Measurements from ENCODE around the gene ATF4. TPM values are rescaled to one million over a fixed set of nuclear protein-coding genes. Genes with fewer than 3 reads are reported as not detected.
A peak's percentile ranks its signal among the peaks of the same experiment; 100 is the strongest.

Gene ATF4
- total RNA-seq, 1 donor from 2014 or later = 246 TPM

DNA sequence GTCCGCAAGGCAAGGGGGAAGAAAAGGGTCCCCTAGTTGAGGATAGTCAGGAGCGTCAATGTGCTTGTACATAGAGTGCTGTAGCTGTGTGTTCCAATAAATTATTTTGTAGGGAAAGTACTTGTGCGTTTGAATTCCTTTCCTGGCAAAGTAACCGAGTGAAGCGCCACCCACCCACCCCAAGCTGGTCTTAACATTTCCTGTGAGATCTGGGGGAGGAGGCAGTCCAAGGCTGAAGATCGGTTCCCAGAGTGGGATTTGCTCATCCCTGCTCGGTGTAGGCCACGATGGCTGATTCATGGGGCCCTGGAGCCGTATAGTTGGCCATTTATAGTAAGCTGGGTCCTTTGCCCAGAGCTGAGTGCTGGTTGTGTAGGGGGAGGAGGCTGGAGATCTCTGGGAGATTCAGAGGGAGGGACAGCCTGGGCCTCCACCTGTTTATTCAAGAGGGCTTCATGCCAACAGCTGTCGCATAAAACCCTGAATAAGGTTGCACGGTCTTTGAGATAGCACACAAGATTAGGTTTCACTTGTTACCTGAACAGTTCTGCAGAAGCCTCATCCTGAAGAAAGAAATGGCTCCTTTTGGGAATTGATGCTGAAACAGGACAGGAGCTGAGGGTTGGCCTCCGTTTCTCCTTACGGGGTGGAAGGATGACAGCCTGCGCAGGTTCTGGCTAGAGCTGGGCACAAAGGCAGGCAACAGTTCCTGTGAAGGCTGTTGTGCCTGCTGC, 2.4 kb downstream of the ATF4 start:
- TF ChIP-seq, protein P1, sequence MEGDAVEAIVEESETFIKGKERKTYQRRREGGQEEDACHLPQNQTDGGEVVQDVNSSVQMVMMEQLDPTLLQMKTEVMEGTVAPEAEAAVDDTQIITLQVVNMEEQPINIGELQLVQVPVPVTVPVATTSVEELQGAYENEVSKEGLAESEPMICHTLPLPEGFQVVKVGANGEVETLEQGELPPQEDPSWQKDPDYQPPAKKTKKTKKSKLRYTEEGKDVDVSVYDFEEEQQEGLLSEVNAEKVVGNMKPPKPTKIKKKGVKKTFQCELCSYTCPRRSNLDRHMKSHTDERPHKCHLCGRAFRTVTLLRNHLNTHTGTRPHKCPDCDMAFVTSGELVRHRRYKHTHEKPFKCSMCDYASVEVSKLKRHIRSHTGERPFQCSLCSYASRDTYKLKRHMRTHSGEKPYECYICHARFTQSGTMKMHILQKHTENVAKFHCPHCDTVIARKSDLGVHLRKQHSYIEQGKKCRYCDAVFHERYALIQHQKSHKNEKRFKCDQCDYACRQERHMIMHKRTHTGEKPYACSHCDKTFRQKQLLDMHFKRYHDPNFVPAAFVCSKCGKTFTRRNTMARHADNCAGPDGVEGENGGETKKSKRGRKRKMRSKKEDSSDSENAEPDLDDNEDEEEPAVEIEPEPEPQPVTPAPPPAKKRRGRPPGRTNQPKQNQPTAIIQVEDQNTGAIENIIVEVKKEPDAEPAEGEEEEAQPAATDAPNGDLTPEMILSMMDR (IDR thresholded peaks at IDR 0.05) = no peak
- no peak for TF ChIP-seq POLR2A (IDR thresholded peaks at IDR 0.05)
- TF ChIP-seq POLR2AphosphoS5 (IDR thresholded peaks at IDR 0.05; ENCODE audit: insufficient read depth in 1 of 2, low read depth in 1 of 2) = no peak
- Histone ChIP-seq H3K9me3 (no peaks in the 10 kb centered on the region), H3K36me3 (peaks cover 0 to 32% of the 10 kb centered on the region in 2 donors), H3K27me3 (no peaks in the 10 kb centered on the region), H3K27ac (peak overlapping the region; percentile 99), H3K4me1 (peaks cover 72% of the 10 kb centered on the region), H3K4me3 (peak overlapping the region; percentile 87 to 97)
- no peak for DNase-seq (ENCODE audit: extremely low spot score in 2 of 2)
- intact Hi-C loops (cut with DNase I) = loop anchor here (10.0 kb wide), 1 partner anchor 348 kb away; no protein-coding TSS in a partner anchor

DNA sequence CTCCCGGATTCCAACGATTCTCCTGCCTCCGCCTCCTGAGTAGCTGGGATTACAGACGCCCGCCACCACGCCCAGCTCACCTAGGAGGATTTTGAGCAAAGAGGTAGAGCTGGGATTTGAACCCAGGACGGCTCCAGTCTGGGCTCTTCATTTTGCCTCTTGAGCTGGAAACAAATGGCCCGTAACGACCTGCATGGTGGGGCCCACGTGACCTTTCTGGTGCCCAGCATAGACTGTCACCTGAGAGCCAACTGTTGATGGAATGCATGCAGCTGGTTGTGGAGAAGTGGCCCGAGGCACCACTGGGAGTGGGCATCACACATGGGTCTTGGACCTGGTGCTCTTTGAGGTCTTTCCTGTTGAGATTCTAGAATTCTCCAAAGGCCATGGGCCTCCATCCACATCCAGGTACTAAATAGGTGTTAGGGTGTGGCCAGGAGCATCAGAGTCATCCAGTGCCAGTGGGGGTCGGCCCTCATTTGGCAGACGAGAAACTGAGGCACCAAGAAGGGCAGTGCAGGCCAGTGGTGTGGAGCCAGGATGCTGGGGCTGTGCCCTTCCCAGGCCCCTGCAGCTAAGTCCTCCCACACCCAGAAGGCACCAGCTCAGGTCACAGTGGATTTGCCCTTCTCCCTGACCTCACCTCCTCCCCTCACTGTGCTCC, 3.9 kb downstream of the ATF4 start:
- TF ChIP-seq POLR2A (IDR thresholded peaks at IDR 0.05) = no peak
- TF ChIP-seq POLR2AphosphoS5 (IDR thresholded peaks at IDR 0.05; ENCODE audit: insufficient read depth in 1 of 2, low read depth in 1 of 2) = no peak
- TF ChIP-seq, protein P1 (IDR thresholded peaks at IDR 0.05) = no peak
- Histone ChIP-seq H3K9me3 (no peaks in the 10 kb centered on the region), H3K27ac (peak overlapping the region; percentile 99), H3K36me3 (peaks cover 0 to 32% of the 10 kb centered on the region in 2 donors), H3K27me3 (no peaks in the 10 kb centered on the region), H3K4me3 (peak overlapping the region; percentile 8 to 87), H3K4me1 (peaks cover 80% of the 10 kb centered on the region)
- no peak for DNase-seq (ENCODE audit: extremely low spot score in 2 of 2)
- intact Hi-C loops (cut with DNase I) = loop anchor here (10.0 kb wide), 1 partner anchor 349 kb away; no protein-coding TSS in a partner anchor

DNA sequence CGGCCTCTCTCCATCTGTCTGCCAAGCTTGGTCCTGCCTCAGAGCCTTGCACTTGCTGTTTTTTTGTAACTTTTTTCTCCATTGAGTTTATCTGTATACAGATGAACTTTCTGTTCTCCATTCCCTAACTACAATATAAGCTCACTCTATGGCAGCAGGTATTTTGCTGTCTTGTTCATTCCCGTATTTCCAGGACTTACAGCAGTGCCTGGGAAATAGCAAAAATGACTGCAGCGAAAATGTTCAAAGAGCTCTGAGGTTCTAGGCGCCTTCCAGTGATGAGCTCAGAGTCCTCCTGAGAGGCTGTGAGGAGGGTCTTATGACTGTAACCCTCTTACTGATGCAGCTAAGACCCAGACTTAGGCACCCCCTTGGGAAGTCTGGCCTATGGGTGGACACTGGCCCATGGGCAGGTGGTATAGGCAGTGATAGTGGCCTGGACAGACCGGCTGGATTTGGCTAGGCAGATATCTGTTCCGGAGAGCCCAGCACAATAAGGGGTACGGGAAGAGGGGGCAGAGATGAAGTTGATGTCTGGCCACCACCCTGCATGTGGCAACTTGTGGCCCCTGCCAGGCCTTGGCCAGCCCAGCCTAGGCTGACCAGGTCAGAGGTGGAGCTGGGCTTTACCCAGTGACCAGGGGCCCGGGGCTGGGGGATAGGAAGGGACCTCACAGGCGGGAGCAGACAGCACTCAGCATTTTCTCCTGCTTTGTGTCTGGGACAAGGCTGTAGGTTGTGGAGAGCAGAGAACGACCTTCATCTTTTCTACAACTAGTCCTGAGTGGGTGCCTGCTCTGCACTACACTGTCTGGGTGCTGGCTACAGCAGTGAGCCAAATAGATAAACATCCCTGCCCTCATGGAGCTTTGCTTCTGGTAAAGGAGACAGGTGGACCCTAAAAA, 4.6 kb downstream of the ATF4 start:
- H3K36me3 ChIP-seq = peaks cover 0 to 37% of the 10 kb centered on the region in 2 donors
- DNase-seq (ENCODE audit: extremely low spot score in 2 of 2) = no peak
- H3K4me3 ChIP-seq = no peak overlapping the region
- no peak for TF ChIP-seq POLR2A (IDR thresholded peaks at IDR 0.05)
- TF ChIP-seq, protein P1 (IDR thresholded peaks at IDR 0.05) = no peak
- TF ChIP-seq POLR2AphosphoS5 (IDR thresholded peaks at IDR 0.05; ENCODE audit: insufficient read depth in 1 of 2, low read depth in 1 of 2) = no peak
- H3K27me3 ChIP-seq = no peaks in the 10 kb centered on the region
- intact Hi-C loops (cut with DNase I) = loop anchor here (10.0 kb wide), 1 partner anchor 350 kb away; no protein-coding TSS in a partner anchor
- no peaks in the 10 kb centered on the region for H3K9me3 ChIP-seq
- H3K4me1 ChIP-seq = peaks cover 85% of the 10 kb centered on the region
- H3K27ac ChIP-seq = peak overlapping the region; percentile 21

DNA sequence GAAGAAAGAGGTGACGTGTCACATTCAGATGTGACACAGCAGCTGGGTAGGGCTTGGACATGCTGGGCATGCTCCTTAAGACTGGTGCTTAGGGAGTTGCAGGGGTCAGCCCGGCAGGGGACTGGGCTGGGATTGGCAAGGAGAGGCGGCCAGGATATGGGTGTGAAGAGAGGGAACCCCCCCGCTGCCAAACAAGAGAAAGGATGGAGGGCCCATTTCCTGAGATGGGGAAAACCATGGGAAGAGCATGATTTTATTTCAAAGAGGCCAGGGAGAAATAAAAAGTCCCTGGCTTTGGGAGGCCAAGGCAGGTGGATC, 5.3 kb downstream of the ATF4 start:
- H3K27me3 ChIP-seq = no peaks in the 10 kb centered on the region
- intact Hi-C loops (cut with DNase I) = loop anchor here (10.0 kb wide), 1 partner anchor 351 kb away; no protein-coding TSS in a partner anchor
- no peak for DNase-seq (ENCODE audit: extremely low spot score in 2 of 2)
- no peak overlapping the region for H3K4me3 ChIP-seq
- TF ChIP-seq POLR2AphosphoS5 (IDR thresholded peaks at IDR 0.05; ENCODE audit: insufficient read depth in 1 of 2, low read depth in 1 of 2) (no peak), POLR2A (IDR thresholded peaks at IDR 0.05) (no peak)
- TF ChIP-seq, protein P1 (IDR thresholded peaks at IDR 0.05) = no peak
- peaks cover 0 to 37% of the 10 kb centered on the region in 2 donors for H3K36me3 ChIP-seq
- H3K4me1 ChIP-seq = peaks cover 91% of the 10 kb centered on the region
- no peaks in the 10 kb centered on the region for H3K9me3 ChIP-seq
- H3K27ac ChIP-seq = peak overlapping the region; percentile 7

Data from vagina (tissue), 2 donors.